Epithelial cell of esophagus (primary cell): ENCODE results near the gene SARS1.

ENCODE experiments used
- DNase-seq: peaks from one replicate; pipeline ENCODE4 v3.0.0; 2010; ENCODE audit warnings: low read depth
- H3K4me3 ChIP-seq: 2 replicates; pipeline ENCODE4 v1.5.1; 2011; ENCODE audit warnings: mild to moderate bottlenecking, low read length, control low read depth
- CTCF ChIP-seq: IDR thresholded peaks from 2 replicates; pipeline ENCODE4 v1.5.1; 2011; ENCODE audit warnings: low read depth, mild to moderate bottlenecking, low read length, control low read depth, inconsistent platforms; ENCODE audit not compliant: insufficient read depth; ENCODE audit errors: missing control alignments

SARS1 gene

DNA sequence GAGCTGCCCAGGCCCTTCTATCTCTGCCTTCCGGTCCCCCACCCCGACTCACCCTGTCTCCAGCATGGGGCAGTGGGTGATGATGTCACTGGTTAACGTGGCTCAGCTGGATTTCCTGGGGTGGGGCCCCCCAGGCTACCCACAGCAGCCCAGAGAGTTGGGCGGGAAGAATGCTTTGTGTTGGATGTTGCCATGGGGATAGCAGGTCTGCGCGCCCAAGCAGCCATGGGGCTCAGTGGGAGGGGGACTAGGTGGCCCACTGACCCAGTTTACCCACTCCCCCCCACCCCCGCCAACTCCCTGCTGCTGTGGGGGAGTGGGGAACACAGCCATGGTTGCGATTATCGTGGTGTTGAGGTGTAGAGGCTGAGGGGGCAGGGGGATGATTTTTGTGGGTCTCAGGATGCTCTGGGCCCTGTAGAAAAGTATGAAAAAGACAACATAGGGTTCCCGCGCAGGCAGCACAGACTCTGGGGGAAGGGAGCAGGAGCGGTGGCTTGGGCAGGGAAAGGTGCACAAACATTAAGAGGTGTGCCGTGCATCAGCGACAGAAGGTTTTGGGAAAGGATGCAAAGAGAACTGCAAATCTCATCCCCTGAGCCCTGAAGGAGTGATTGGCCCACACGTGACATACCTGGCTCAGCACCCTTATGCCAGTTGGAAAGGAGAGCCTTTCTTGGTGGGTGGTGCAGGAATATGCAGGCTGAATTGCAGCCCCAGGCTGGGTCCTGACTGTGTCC lies 44.1 kb downstream of the SARS1 start:
- no peak overlapping the region for H3K4me3 ChIP-seq
- no peak for TF ChIP-seq CTCF
- no peak for DNase-seq

DNA sequence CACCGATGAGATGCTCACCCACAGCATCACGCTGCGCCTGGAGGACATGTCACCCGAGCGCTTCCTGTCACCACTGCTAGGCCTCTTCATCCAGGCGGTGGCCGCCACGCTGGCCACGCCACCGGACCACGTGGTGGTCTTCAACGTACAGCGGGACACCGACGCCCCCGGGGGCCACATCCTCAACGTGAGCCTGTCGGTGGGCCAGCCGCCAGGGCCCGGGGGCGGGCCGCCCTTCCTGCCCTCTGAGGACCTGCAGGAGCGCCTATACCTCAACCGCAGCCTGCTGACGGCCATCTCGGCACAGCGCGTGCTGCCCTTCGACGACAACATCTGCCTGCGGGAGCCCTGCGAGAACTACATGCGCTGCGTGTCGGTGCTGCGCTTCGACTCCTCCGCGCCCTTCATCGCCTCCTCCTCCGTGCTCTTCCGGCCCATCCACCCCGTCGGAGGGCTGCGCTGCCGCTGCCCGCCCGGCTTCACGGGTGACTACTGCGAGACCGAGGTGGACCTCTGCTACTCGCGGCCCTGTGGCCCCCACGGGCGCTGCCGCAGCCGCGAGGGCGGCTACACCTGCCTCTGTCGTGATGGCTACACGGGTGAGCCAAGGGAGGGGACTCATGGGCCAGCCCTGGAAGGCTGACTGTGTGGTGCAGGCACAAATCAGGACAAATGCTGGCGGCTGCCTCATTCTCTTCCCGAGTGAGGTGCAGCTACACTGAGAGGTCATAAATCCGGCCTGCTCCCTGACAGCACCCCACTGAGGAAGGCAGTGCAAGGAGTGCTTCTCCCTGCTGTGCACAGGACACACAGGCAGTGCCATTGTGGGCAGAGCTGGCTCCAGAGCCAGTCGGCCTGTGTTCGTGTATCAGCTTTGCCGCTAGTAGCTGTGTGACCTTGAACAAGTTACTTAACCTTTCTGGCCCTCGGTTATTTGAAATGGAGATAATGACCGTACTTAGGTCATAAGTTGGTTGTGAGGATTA lies 45.1 kb downstream of the SARS1 start:
- no peak for DNase-seq
- H3K4me3 ChIP-seq = no peak overlapping the region
- no peak for TF ChIP-seq CTCF

DNA sequence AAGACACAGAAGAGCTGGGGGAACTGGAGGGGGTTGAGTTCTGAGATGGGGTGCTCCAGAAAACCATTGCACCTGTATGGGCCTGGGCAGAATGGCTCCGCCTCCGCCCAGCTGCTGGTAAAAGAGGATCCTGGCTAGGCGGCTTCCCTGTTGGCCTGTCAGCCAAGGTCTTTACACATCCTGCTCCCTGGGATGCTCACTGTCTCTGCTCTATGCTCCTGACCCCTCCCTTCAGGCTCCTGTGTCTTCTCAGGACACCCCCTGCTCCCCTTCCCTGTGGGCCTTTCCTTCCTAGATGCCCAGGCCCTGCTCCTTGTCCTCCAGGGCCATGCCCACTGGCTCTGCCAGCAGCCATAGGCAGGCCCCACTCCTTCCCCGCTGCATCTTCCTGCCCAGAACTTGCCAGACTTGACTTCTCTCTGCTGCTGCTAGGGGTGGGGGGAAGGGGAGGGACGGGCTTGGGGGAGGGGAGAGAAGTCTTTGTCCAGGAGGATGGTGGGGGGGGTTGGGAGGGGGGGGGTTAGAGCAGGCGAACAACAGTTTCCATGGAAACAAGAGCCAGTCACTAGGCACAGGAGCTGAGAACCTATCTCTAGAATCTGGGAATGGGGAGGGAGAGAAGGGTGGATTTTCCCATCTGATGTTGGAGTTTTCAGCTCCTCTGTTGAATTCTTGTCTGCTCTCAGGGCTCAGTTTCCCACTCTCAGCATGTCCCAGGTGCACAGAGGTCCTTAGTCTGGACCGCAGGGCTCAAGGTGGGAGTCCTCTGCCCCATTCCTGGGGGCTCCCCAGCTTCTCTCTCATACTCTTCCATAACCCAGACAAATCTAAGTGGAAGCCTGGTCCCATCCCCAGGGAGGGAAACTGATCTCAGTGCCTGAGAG lies 46.2 kb downstream of the SARS1 start:
- no peak for DNase-seq
- TF ChIP-seq CTCF = no peak
- H3K4me3 ChIP-seq = no peak overlapping the region

DNA sequence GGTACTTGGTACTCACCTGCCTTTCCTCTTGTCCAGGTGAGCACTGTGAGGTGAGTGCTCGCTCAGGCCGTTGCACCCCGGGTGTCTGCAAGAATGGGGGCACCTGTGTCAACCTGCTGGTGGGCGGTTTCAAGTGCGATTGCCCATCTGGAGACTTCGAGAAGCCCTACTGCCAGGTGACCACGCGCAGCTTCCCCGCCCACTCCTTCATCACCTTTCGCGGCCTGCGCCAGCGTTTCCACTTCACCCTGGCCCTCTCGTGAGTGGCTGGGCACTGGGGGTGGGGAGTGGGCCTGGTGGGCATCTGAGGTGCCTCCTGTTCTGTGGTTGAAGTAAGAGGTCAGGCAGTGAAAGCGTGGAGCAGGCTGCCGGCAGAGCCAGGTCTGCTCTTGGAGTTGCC lies 47.3 kb downstream of the SARS1 start:
- no peak overlapping the region for H3K4me3 ChIP-seq
- TF ChIP-seq CTCF = no peak
- DNase-seq = no peak

- DNase-seq = no peak
- no peak for TF ChIP-seq CTCF
- no peak overlapping the region for H3K4me3 ChIP-seq
Observed at GRCh38 chr1:109261578-109261977, 47.9 kb downstream of the SARS1 start.

GRCh38 chr1:109262231-109263055 lies 48.7 kb downstream of the SARS1 start:
- no peak overlapping the region for H3K4me3 ChIP-seq
- no peak for TF ChIP-seq CTCF
- DNase-seq = no peak
